ENCODE results near the gene KLK12.
"Not testable (repeated sequence)": the region's sequence is repeated elsewhere in the genome, so short reads cannot be mapped to it uniquely, and the experiment has no call there.

Gene KLK12

DNA sequence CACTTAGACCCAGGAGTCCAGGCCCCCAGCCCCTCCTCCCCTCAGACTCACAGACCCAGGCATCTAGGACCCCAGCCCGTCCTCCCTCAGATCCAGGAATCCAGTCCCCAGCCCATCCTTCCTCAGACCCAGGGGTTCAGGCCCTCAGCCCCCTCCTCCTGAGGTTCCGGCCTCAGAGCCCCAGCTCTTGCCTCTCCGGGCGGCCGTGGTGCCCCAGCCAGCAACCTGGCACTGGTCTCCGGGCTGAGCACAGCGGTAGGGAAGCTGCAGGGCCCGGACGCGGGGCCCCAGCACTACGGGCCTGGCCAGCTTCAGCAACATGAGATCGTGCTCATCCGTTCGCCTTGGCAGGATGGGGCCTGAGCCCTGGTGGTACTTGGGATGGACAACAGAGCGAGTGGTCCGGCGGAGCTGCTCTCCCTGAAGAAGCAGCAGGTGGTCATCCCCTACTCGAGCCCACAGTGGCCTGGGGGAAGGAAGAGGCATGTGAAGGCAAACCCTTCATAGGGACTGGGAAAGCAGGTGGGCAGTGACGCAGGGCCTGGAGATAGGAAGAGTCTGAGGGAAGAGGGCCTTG is 19.0 kb downstream of the KLK12 start:
- DNase-seq (ENCODE audit: low read depth in 2 of 2) = no peak

DNA sequence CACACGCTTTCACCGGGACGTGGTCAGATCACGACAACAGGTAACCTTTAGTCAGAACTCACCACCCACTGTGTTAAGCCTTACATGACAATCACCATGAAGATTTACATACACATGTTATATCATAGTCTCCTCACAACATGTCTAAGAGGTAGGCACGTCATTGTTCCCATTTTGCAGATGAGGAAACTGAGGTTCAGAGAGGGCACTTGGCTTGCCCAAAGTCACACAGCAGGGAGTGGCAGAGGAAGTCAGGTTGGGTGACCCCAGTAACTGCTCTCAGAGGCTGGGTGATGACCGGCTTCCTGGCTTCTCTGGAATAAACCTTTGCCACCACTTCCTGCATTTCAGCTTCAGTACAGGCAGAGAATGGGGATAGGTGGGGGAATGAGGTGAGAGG is 20.6 kb downstream of the KLK12 start:
- DNase-seq (ENCODE audit: low read depth in 2 of 2) = no peak

DNA sequence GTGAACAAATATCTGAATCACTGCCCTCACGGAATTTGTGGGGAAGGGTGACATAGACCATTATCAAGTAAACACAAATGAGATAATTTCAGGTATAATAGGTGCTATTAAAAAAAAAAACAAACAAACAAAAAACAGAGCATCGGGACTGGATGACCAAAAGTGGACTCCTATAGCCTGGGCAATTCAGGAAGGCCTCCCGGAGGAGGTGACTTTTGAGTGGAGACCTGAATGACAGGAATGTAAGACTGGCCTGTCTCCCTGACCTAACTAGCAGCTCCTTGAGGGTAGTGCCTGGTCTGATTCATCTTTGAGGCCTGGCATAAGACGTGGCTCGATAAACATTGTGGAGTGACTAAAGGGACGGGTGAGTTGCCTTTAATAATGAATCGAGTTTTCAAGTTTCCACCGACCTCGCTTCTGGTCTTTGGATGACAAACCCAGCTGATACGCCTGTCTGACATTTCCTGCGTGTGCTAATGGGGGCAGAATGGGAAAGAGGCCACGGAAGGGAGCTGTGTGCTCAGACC is 22.1 kb downstream of the KLK12 start:
- DNase-seq (ENCODE audit: low read depth in 2 of 2) = no peak

DNA sequence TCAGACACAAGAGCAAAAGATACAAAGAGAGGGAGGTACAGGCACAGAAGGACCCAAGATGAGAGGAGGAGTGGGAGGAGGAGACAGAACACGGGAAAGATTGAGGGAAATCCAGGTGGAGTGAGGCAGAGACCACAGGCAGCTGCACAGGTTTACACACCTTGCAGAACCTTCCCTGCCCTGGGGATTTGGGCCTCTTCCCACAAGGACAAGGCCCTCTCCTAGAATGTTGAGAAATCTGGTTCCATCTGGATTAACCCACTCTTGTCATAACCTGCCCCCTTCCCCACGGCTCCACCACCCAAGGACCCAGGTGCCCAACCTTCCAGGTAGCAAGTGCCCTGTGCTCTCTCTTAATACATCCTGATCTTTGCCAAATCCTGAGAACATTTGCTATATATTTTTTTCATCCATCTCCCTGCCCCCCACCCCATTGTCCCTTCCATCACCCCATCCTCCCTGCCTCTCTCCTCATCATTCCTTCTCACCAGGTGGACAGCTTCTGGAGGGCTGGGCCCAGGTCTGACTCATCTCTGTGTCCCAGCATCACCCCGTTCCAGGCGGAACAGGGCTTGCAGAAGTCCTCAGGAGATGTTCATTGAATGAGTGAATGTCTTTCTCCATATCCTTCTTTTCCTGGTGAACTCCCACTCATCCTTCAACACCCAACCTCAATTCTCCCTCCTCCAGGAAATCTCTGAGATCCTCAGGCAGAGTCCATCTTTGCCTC is 24.6 kb downstream of the KLK12 start:
- DNase-seq (ENCODE audit: low read depth in 2 of 2) = no peak

DNA sequence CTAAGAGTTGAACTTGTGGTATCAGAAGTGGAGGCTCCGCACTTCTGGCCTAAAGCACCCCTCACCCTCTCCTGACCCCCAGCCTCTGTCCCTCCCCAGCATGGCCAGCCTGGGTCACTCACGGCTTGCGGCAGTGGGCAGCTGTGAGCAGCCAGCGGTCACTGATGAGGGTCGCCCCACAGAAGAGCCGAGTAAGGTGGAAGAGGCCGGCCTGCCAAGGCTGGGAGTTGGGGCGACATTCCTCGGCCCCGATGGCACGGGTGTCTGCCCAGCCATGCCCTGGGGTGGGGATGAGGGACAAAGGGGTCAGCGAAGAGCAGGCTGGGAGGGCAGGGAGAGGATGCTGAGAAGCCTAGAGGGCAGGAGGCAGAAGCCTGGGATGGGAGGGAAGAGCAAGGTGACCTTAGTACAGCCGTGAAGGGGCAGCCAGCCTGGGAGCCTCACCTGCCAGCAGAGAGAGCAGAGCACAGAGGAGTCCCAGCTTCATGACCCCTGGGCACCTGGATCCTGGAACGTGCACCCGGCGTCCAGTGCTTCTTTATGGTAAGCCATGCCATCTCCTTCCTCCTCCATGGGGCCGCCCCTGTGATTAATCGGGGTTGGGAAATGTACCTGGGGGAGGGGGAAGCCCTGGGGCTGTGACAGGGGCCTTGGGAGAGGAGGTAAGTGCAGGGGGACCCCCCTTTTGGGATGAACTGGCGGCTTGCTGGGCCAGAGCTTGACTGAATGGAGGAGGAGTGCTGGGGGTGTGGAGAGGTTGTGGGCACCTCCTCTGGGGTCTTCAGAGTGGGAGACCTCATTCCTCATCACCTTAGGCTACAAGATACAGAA is 25.5 kb downstream of the KLK12 start:
- DNase-seq (ENCODE audit: low read depth in 2 of 2) = no peak

DNA sequence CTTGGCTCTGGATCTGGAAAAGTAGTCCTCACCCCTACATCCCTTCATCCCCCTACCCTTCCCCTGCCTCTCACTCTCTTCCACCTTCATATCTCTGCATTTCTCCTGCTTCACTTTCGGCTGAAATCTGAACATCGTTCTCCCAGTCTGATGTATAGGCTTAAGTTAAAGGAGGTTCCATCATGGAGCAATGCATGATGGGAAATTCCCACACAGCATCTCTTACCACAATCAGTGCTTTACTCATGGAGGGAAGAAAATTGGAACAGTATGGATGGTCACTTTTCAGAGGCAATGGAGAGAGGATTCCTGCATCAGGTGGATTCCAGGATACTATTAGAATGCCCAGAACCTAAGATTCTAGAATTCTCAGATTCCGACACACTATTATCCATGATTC is 27.3 kb downstream of the KLK12 start:
- DNase-seq (ENCODE audit: low read depth in 2 of 2) = no peak

DNA sequence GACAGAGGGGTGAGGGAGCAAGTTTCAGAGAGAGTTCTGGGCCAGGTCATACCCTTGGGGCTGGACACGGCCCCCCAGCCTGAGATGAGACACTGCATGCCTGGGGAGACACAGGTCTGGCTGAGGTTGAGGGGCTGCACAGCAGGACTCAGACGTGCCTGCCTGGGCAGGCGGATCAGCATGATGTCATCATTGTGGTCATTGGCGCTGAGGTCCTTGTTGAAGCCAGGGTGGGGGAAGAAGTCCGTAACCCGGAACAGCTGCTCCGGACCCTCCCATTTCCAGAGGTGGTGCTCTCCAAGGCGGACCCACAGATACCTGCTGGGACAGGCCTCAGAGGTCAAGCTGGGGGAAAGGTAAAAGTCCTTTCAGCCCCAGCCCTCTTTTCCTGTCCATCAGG is 28.4 kb downstream of the KLK12 start:
- DNase-seq (ENCODE audit: low read depth in 2 of 2) = no peak

DNA sequence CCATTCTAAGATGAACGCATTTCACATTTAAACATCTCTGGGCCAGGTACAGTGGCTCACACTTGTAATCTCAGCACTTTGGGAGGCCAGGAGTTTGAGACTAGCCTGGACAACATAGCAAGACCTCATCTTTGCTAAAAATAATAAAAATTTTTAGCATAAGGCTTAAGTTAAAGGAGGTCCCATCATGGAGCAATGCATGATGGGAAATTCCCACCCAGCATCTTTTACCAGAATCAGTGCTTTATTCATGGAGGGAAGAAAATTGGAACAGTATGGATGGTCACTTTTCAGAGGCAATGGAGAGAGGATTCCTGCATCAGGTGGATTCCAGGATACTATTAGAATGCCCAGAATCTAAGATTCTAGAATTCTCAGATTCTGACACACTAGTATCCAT is 29.6 kb downstream of the KLK12 start:
- DNase-seq (ENCODE audit: low read depth in 2 of 2) = no peak

DNA sequence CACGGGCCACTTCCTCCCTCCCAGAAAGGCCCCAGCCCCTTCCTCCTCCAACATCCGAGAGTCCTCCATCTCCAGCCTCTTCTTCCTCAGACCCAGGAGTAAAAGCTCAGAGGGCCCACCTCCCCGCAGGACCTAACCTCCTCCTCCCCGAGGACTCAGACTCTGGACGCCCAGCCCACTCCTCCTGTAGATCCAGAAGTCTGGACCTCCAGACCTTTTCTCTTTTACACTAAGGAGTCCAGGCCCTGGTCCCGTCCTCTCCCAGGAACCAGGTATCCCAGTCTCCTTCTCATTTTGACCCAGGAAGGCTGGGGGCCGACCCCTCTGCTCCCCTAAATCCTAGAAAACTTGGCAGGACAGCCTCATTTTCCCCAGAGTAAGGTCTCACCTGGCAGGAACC is 31.5 kb downstream of the KLK12 start:
- DNase-seq (ENCODE audit: low read depth in 2 of 2) = no peak

DNA sequence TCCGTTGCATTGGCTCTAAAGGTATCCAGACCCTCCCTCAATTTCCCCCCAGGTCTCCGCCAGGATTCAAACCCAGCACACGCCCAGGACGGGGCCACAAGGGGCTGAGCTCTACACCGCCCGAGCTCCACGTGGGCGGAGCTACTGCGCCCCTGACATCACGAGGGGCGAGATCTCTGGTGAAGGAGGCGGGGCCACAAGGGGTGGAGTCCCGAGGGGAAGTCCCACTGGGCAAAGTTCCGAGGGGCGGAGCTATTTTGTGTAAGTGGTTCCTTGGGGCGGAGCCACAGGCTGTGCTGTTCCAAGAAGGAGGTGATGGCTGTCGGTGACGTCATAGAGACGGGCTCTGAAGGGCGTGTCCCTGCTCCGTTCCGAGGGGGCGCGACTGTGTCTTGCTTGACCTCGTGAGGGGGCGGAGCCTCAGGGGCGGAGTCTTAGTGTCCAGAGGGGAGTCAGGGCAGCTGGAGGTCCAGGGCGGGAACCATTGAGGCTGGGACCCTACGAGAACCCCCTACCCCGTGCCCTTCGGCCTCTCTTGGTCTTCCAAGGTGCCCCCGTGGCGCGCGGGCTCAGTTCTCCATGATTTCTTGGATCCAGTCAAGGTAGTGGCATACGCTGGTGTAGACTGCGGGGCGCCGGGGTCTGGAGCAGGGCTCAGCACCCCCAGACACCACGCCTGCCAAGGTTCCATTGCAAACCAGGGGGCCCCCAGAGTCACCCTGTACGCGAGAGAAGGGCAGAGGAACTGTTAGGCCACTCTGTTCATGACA is 32.1 kb downstream of the KLK12 start:
- no peak for DNase-seq (ENCODE audit: low read depth in 2 of 2)

DNA sequence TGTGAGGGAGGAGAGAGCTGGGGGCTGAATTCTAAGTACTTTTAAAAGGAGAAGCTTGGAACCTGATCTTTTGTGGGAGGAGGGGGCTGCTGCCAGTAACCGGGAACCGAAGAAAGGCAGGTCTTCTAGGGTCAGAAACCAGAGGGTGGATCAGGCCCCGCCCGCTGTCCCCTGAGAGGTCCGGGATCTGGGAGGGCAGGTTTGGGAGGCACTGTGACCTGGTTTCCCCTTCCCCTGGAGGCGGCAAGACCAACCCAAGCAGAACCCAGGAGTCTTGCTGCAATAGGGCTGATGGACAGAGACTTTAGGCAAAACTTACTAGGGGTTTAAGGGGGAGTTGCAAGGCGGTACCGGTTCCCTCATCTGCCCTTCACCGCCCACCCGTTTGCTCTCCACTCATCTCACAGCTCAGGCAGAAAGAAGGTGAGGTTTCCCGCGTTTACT is 32.7 kb downstream of the KLK12 start:
- no peak for DNase-seq (ENCODE audit: low read depth in 2 of 2)

DNA sequence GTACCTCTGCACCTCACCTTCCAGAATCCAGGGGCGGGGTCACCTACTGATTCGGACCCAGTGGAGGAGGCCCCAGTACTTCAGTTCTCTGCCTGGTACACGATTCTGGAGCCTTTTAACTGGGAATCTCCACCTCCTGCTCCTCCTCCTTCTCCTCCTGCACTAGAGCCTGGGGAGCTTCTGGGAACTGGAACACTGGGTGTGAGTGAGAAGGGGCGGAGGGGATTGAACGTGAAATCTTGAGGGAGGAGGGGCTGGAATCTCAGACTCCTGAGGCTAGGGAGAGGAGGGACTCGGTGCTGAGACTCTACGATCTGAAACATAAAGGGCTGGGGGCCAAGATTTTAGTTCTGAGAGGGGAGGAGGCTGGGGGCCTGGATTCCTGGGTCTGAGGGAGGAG is 33.3 kb downstream of the KLK12 start, which contains the start of gene KLK8:
Gene KLK8, minus strand, starts transcription at position 90 of the 400 bp plus-strand sequence. CDS start 437 bp downstream, outside the sequence.
- no peak for DNase-seq (ENCODE audit: low read depth in 2 of 2)

DNA sequence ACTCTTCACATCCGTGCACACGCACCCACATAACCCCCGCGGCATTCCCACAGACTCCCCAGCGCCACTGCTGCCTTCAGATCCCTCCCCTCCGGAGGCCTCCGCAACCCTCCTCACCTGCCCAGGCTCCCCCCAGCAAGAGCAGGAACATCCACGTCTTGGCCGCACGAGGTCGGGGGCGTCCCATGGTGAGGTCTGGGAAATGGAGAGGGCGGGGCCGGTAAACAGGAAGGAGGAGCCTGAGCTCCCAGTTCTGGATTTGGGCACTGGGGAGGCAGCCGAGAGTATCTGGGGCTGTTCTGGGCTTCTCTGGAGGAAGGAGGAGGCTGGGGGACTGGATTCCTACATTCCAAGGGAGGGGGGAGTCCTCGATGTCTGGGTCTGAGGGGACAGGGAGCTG is 33.8 kb downstream of the KLK12 start:
- no peak for DNase-seq (ENCODE audit: low read depth in 2 of 2)

DNA sequence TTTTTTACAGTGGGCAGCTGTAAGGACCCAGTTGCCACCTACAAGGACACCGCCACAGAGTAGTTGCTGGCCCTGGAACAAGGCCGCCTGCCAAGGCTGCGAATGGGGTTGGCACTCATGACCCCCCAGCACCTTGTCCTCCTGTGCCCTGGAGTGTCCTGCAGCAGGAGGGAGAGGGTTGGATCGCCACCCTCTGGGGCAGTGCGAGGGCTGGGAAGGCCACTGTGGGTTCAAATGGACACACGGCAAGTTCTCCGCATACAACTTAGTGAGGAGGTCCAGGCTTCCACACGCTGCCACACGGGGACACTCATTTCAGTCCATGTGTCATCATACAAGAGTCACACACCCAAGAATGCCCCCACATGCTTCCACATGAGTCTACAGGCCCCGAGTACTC is 34.4 kb downstream of the KLK12 start:
- DNase-seq (ENCODE audit: low read depth in 2 of 2) = no peak

DNA sequence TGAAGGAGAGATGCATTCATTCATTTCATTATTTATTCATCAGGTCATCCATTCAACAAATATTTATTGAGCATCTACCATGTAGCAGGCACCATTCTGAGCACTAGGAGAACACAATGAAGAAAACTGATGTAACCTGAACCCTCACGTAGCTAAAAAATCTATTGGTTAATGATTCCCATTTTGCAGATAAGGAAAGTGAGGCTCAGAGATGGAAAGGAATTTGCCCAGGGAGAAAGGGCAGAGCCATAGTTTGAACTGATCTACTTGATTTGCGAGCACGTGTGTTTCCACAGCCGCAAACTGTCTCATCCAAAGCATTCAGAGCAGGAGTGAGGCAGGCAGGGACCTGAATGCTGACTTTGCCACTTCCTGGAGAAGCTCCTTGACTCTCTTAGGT is 36.1 kb downstream of the KLK12 start:
- DNase-seq (ENCODE audit: low read depth in 2 of 2) = no peak

DNA sequence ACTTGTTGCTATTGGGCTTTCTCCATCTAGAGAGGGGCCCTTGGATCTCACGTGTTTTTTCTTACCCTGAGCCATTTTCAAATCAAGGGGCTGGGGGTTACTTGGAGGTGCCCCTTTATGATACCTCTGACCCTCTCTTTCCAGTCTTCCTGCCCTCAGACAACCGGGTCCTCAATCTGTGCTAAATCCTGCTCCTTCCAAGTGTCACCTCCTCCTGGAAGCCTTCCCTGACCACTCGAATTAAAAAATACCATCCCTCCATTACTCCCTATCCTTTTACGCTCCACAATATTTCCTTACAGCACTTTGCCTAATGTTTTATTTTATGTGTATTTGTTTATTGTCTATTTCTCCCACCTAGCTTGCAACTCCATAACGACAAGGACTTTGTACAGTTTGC is 36.7 kb downstream of the KLK12 start:
- no peak for DNase-seq (ENCODE audit: low read depth in 2 of 2)

DNA sequence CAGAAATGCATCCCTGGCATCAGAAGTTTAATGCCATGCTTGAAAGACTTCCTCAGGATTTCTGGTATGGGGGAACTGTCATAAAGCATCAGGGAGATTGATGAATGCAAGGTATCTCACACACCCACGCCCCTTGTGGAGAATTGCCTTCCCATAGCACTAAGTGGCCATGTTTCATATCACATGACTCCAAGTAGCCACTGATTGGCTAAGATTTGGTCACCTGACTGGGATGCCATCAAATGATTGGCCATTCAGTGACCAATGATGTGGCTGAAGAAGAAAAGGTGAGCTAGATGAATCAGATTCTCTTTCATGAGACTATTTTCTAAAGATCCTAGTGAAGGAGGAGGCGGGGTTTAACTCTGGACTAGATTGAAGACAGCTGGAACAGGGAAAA is 40.7 kb downstream of the KLK12 start:
- no peak for DNase-seq (ENCODE audit: low read depth in 2 of 2)

DNA sequence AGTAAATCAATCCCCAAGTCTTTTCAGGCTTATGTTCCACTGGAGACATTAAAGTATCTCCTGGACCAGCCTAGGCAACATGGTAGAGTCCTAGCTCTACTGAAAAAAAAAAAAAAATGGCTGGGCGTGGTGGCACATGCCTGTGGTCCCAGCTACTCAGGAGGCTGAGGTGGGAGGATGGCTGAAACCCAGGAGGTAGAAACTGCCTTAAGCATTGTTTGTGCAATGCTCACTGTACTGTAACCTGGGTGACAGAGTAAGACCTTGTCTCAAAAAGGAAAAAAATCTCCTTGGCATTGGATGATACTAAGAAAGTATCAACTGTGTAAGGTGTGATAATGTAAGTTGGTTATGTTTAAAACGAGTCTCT is 42.2 kb downstream of the KLK12 start:
- DNase-seq (ENCODE audit: low read depth in 2 of 2) = no peak

DNA sequence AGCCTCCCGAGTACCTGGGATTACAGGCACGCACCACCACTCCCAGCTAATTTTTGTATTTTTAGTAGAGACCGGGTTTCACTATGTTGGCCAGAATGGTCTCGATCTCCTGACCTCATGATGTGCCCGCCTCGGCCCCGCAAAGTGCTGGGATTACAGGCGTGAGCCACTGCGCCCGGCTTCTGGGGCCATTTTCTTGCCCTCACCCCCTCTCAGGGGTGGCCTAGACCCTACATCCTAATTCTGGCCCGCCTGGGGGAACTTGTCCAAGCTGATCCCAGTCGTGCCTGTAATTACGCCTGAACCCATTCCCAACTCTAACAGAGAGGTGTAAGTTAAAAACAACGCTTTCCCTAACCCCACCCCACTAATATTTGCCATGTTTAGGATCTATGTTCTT is 50.4 kb downstream of the KLK12 start:
- DNase-seq (ENCODE audit: low read depth in 2 of 2) = not testable (repeated sequence)

DNA sequence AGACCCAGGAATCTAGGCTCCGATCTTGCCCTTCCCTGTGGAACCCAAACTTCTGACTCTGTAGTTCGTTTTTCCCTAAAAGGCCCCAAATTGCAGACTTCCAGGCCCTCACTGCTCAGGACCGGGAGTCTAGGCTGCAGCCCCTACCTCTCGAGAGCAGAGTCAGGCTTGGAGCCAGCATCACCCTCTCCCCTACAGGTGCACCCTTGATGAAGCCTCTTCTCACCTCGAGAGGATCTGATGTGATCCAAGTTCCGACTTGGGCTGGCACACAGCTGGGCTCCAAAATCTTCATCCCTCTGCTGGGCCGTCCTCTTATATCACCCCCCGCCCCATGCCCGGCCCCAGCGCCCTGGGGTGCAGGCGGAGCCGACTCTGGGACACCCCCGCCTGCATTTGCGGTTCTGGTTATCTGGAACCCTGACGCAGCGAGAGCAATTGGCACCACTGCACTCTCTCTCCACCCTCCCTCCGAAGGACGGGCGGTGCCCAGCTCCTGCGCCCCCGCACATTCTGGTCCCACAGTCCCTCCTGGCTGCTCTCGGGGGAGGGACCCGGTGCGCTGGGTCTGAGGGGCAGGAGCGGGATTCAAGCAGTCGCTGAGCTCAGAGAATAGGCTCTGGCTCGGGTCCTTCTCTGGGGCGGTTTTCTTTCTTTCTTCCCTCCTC is 51.0 kb downstream of the KLK12 start, which contains the start of gene KLK7:
Gene KLK7, minus strand, starts transcription at position 293 of the 668 bp plus-strand sequence. CDS start 1,518 bp downstream, outside the sequence.
- DNase-seq (ENCODE audit: low read depth in 2 of 2) = no peak

DNA sequence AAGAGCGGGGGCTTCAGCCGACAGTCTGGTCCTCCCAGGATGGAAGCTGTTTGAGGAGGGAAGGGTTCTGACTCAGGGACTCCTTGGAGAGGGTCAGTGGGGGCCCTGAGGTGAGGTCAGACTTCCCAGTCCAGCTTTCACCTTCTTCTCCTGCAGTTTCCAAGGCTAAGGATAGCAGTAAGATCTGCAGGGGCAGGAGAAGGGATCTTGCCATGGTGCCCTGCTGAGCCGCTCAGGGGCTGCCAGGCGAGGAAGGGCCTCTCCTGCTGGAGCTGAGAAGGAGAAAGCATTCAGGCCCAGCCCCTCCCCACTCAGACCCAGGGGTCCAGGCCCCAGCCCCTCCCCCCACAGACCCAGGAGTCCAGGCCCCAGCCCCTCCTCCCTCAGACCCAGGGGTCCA is 52.6 kb downstream of the KLK12 start:
- DNase-seq (ENCODE audit: low read depth in 2 of 2) = no peak
